ENCODE data around the gene ZNF446. TPM values are rescaled to one million over a fixed set of nuclear protein-coding genes. Genes with fewer than 3 reads are reported as not detected.
"Not testable (repeated sequence)": the region's sequence is repeated elsewhere in the genome, so short reads cannot be mapped to it uniquely, and the experiment has no call there.

The ZNF446 gene
- total RNA-seq, 1 donor from 2014 or later: 4.9 TPM

DNA sequence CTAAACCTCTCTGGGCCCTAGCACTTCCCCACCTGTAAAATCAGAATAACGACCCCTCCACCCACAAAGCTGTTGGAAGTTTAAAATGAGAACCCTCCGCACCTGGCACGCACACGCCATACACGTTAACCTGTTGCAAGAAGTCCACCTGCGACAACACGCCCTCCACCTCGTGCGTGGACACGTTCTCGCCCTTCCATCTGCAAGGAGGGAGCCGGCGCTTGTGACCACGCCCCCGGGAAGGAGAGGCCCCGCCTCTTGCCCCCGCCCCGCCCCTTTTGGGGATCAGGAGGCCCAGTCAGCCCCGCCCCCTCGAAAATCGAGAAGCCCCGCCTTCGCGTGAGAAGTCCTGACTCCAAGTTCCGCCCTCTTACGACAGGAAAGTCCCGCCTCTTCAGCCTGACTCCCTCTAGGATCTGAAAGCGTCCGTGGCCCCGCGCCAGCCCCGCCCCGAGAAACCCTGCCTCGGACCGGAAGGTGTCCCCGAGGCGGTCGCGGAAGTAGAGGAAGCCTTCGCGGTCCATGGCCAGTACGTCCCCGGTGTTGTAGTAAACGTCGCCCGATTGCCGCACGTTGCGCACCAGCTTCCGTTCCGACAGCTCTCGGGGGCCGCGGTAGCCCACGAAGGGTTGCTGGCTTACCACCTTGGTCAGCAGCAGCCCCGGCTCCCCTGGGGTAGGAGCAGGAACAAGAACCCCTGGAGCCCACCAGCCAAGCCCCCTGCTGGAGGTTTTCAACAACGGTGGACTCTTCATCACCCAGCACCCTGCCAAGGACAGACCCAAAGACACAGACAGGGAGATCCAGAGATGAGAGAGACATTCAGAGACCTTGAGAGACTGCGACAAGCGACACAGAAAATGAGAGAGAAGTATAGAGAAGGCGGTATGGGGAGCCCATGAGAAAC lies 23.1 kb downstream of the ZNF446 start:
- peak; percentile 86 for DNase-seq (ENCODE audit: low read depth, low spot score)

DNA sequence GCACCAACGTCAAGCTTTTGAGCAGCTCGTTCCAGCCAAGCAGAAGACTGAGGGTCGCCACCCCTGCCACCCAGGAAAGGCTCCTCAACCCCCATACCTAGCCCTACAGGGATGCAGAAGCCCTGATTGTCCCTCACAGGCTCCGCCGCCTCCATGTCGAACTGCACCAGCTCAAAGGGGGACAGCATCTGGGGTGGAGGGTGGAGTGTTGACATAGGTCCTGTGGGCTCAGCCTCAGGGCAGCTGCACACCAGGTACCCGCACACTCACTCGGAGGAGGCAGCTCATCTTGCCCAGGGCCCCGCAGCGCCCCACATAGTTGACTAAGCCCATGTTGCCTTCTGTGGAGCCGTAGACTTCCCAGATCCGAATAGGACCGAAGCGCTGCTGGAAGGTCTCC lies 24.1 kb downstream of the ZNF446 start:
- no peak for DNase-seq (ENCODE audit: low read depth, low spot score)

GRCh38 chr19:58507602-58508223 lies 31.6 kb downstream of the ZNF446 start:
- DNase-seq (ENCODE audit: low read depth, low spot score): not testable (repeated sequence)

- DNase-seq (ENCODE audit: low read depth, low spot score): no peak
Measured at GRCh38 chr19:58509731-58510083, 33.6 kb downstream of the ZNF446 start.

DNA sequence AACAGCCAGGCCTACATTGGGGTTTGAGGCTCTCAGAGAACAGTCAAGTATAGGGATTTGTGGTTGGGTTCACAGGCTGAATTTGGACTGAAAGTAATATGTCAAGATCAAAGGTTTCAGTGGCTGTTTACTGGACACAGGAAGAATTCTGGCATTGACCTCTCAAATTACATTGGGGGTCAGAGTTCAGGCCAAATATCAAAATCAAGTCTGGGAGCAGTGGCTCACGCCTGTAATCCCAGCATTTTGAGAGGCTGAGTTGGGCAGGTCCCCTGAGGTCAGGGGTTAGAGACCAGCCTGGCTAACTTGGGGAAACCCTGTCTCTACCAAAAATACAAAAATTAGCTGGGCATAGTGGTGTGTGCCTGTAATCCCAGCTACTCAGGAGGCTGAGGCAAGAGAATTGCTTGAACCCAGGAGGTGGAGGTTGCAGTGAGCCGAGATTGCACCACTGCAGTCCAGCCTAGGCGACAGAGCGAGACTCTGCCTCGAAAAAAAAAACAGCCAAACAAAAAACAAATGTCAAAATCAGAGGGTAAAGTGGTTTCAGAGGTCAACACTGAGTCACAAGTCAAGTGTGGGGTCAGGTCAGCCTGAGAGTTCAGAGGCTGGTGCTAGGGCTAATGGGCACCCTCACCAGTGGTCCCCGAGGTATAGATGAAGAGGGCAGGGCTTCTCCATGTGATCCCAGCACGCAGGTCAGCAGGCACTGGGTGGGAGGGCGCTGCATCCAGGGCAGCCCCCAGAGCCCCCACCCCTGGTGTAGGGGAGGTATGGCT lies 34.1 kb downstream of the ZNF446 start:
- no peak for DNase-seq (ENCODE audit: low read depth, low spot score)

DNA sequence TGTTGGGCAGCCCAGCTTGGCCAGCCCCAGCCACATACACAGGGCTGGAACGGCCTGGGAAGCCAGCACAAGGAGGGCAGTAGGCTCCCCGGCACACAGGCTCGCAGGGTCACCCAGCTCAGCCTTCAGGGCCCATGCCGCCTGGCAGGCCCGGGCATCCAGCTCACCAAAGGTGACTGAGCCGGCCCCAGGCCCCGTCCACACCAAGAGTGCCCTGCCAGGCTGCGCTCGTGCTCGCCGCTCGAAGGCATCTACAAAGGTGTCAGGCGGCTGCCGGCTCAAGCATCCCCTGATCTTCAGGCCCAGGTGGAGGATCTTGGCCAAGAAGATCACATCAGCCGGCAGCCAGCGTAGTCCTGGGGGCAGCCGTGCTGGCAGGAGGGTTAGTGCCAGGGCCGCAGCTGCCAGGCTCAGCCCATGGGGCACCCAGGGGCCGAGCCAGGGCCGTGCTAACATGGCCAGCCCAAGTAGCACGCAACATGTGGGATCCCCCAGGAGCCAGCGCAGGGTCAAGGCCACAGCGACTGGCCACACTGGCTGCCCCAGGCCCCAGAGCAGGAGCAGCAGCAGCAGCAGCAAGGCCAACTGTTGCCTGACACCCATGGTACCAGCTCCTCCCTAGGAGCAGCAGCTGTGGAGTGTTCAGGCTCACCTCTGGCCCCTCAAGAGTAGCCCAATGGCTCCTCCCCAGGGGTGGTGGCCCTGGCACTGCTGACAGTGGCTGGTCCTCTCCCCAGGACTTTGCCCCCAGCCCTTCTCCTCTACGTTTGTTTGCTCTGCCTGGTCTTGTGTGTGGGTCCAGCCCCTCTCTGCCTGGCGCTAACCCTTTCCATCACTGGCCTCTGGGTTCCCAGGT lies 35.4 kb downstream of the ZNF446 start, which contains the start of gene SLC27A5:
TSS of gene SLC27A5 (minus strand) at position 640 of the 856 bp plus-strand sequence. CDS start at position 603, 37 bp downstream.
- DNase-seq (ENCODE audit: low read depth, low spot score): no peak

DNA sequence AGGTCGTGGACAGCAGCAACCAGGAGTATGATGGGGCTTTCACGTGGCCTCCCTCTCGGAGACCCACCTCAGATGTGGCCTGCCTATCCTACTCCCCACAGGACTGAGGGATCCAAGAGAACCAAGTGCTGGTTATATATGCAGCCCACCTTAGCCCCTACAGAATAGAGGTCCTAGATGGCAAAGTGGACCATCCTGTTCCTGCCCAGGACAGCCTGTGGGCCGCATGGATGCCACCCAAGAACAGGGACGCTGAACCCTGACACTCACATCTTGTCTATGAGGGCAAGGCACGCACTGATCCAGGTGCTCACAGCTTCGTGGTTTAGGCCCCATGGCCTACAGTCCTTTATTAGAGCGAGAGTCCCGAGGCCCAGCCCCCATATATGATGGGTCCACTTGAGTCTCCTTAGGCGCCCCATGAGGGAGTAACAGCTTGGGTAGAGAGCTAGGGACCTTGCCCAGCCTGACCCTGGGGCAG lies 37.1 kb downstream of the ZNF446 start:
- no peak for DNase-seq (ENCODE audit: low read depth, low spot score)

DNA sequence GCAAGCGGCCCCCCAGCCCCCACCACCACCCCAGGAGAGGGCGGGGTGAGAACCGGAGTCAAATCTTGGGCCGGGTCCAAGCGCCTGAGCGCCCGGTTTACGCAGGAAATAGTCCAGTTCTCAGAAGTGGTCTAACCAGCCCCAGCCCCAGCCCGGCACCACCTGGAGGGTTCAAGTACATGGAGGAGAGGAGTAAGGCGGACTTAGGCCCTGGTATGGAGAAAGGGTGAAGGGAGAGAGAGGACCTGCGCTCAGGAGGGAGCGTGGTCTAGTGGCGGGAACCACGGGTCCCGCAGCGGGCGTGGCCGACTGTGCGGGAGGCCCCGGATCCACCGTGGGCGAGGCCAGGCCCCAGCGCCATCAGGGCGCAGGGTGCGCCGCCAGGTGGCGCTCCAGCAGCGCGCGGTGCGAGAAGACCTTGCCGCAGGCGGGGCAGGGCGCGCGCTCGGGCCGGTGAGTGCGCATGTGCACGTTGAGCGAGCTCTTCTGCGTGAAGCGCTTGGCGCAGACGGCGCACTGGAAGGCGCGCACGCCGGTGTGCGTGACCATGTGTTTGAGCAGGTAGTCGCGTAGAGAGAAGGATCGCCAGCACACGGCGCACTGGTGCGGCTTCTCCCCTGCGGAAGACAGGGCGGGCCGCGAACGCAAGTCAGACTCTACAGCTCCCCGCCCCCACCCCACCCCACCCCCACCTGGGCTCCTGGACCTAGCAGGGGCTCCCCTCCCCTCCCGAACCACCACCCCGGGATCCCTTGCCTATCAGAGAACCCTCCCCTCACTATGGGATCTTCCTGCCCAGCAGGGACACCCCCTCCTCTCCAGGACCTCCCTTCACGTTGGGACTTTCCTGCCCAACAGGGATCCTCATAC lies 37.8 kb downstream of the ZNF446 start:
- DNase-seq (ENCODE audit: low read depth, low spot score): peak; percentile 56

GRCh38 chr19:58514564-58515022 lies 38.4 kb downstream of the ZNF446 start:
- no peak for DNase-seq (ENCODE audit: low read depth, low spot score)

DNA sequence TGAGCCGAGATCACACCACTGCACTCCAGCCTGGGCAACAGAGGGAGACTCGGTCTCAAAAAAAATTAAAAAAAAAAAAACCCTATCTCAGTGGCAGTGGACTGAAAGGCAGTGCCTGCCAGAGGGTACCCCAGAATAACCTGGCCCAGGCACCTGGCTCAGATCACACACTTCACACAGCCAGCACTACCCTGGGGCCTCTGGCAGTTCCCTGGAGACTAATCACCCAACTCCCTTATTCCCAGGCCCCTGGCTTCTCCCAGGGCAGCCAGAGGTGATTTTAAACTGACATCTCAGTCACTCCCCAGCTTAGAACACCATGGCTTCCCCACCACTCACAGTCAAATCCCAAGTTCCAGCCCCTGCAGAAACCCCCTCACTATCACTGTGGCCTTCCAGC lies 39.1 kb downstream of the ZNF446 start:
- no peak for DNase-seq (ENCODE audit: low read depth, low spot score)

GRCh38 chr19:58516246-58516836 lies 40.2 kb downstream of the ZNF446 start:
- DNase-seq (ENCODE audit: low read depth, low spot score): no peak

- DNase-seq (ENCODE audit: low read depth, low spot score): no peak
Measured at GRCh38 chr19:58516964-58517833, 41.0 kb downstream of the ZNF446 start.

GRCh38 chr19:58518256-58519086 lies 42.3 kb downstream of the ZNF446 start:
- DNase-seq (ENCODE audit: low read depth, low spot score): no peak

DNA sequence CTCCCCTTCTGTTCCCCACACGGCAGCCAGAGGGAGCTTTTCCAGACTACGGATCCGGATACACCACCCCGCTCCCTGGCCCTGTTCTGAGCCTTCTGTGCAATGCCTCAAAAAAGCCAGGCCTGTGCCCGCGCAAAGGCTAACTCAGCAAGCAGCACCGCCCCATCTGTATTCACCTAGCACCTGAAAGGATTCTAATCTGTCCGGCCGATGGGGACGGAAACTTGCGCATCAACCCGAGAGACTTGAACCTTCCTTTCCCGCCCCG lies 42.9 kb downstream of the ZNF446 start:
- peak; percentile 58 for DNase-seq (ENCODE audit: low read depth, low spot score)

GRCh38 chr19:58519355-58520256 lies 43.5 kb downstream of the ZNF446 start, which contains the start of gene ZBTB45:
ZBTB45 (minus strand) TSS chr19:58519810; CDS start chr19:58517673, 2,137 bp downstream.
- peak; percentile 82 for DNase-seq (ENCODE audit: low read depth, low spot score)

- DNase-seq (ENCODE audit: low read depth, low spot score): no peak
Measured at GRCh38 chr19:58520257-58520599, 44.1 kb downstream of the ZNF446 start.

DNA sequence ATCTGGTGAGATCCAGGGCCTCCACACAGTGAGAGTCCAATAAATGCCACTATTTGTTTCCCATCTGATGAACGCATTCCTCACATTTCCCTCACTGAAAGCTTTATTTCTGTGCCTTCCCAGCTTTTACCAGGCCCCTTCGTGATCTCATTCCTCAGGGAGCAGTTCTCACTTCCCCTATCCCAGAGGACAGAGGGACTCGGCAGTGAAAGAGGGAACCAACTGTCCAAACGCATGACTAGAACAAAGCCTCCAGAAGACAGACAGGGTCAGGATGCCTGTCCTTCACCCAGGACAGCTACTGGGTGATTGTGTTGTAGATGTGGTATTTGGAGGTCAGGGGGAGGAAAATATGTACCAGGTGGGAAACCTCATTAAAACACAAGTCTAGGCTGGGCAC lies 45.5 kb downstream of the ZNF446 start:
- DNase-seq (ENCODE audit: low read depth, low spot score): no peak
